Measurements from ENCODE around the gene PRXL2B. TPM values are rescaled to one million over a fixed set of nuclear protein-coding genes. Genes with fewer than 3 reads are reported as not detected.

The PRXL2B gene
- total RNA-seq, 6 experiments from 2014 or later = 5.1 to 18.6 (median 11.1) TPM

- intact Hi-C loops (cut with DNase I) = loop anchor here in 1 of 2 donors (10.0 kb wide), 1 partner anchor 172 kb away; no protein-coding TSS in a partner anchor
- TF ChIP-seq CTCF (IDR thresholded peaks at IDR 0.05) (no peak), POLR2A (IDR thresholded peaks at IDR 0.05) (no peak)
- Histone ChIP-seq H3K4me1 (no peaks in the 10 kb centered on the region), H3K27me3 (no peaks in the 10 kb centered on the region), H3K9me3 (no peaks in the 10 kb centered on the region), H3K36me3 (no peaks in the 10 kb centered on the region), H3K27ac (no peak overlapping the region), H3K4me3 (no peak overlapping the region)
- WGBS (ENCODE audit: insufficient coverage, low coverage, low lambda C conversion rate, missing lambda C conversion rate) = 67% methylated on average over 3 of the region's 36 CpGs
- DNase-seq = peak in 1 of 3 donors; percentile 37
- no peak for ATAC-seq
Observed at GRCh38 chr1:2606881-2607621, 20.5 kb downstream of the PRXL2B start.

- no peaks in the 10 kb centered on the region for H3K9me3 ChIP-seq
- no peaks in the 10 kb centered on the region for H3K4me1 ChIP-seq
- H3K4me3 ChIP-seq = no peak overlapping the region
- ATAC-seq = peak in 2 of 4 donors; percentile 23 to 28
- no peaks in the 10 kb centered on the region for H3K27me3 ChIP-seq
- peak in 1 of 3 donors; percentile 38 for DNase-seq
- no peaks in the 10 kb centered on the region for H3K36me3 ChIP-seq
- intact Hi-C loops (cut with DNase I) = loop anchor here in 1 of 2 donors (10.0 kb wide), 1 partner anchor 173 kb away; no protein-coding TSS in a partner anchor
- no peak for TF ChIP-seq POLR2A (IDR thresholded peaks at IDR 0.05)
- TF ChIP-seq CTCF (IDR thresholded peaks at IDR 0.05) = no peak
- H3K27ac ChIP-seq = no peak overlapping the region
- 100% methylated on average over 1 of the region's 13 CpGs for WGBS (ENCODE audit: insufficient coverage, low coverage, low lambda C conversion rate, missing lambda C conversion rate)
Observed at GRCh38 chr1:2607641-2608091, 21.1 kb downstream of the PRXL2B start.

- ATAC-seq (no peak), DNase-seq (peak in 2 of 3 donors; percentile 17 to 40)
- no peaks in the 10 kb centered on the region for H3K9me3 ChIP-seq
- no peak overlapping the region for H3K4me3 ChIP-seq
- no peak for TF ChIP-seq POLR2A (IDR thresholded peaks at IDR 0.05)
- TF ChIP-seq CTCF (IDR thresholded peaks at IDR 0.05) = no peak
- 73% methylated on average over 9 of the region's 34 CpGs for WGBS (ENCODE audit: insufficient coverage, low coverage, low lambda C conversion rate, missing lambda C conversion rate)
- H3K27me3 ChIP-seq = no peaks in the 10 kb centered on the region
- no peaks in the 10 kb centered on the region for H3K36me3 ChIP-seq
- intact Hi-C loops (cut with DNase I) = loop anchor here in 1 of 2 donors (10.0 kb wide), 1 partner anchor 175 kb away; no protein-coding TSS in a partner anchor
- no peak overlapping the region for H3K27ac ChIP-seq
- H3K4me1 ChIP-seq = no peaks in the 10 kb centered on the region
Observed at GRCh38 chr1:2609319-2610035, 22.9 kb downstream of the PRXL2B start.

- Histone ChIP-seq H3K27me3 (no peaks in the 10 kb centered on the region), H3K9me3 (no peaks in the 10 kb centered on the region), H3K4me3 (no peak overlapping the region), H3K27ac (no peak overlapping the region), H3K36me3 (no peaks in the 10 kb centered on the region), H3K4me1 (no peaks in the 10 kb centered on the region)
- 53% methylated on average over 9 of the region's 21 CpGs for WGBS (ENCODE audit: insufficient coverage, low coverage, low lambda C conversion rate, missing lambda C conversion rate)
- no peak for TF ChIP-seq CTCF (IDR thresholded peaks at IDR 0.05)
- no peak for TF ChIP-seq POLR2A (IDR thresholded peaks at IDR 0.05)
- peak in 1 of 3 donors; percentile 40 for DNase-seq
- no peak for ATAC-seq
- intact Hi-C loops (cut with DNase I) = no loop called here
Observed at GRCh38 chr1:2610036-2610959, 23.7 kb downstream of the PRXL2B start.

Measured in right lobe of liver (tissue), 6 donors.